MM.1S (cell line): ENCODE measurements around the gene RBM46.

Source experiments
- CTCF ChIP-seq: fragments of 300-600 bp; sonication (generic); IDR thresholded peaks from 2 replicates; pipeline ENCODE4 v1.5.1; 2016; ENCODE audit warnings: antibody characterized with exemption, low read length, mixed read lengths
- EZH2 ChIP-seq: fragments of 300-600 bp; sonication (generic); optimal IDR thresholded peaks from 2 replicates; pipeline ENCODE3; 2017; ENCODE audit warnings: low read depth, mild to moderate bottlenecking, antibody characterized with exemption, low read length, mixed read lengths
- EZH2phosphoT487 ChIP-seq: fragments of 300-600 bp; sonication (generic); IDR thresholded peaks from 2 replicates; pipeline ENCODE4 v1.6.1; 2018; ENCODE audit warnings: antibody characterized with exemption, low read length

DNA sequence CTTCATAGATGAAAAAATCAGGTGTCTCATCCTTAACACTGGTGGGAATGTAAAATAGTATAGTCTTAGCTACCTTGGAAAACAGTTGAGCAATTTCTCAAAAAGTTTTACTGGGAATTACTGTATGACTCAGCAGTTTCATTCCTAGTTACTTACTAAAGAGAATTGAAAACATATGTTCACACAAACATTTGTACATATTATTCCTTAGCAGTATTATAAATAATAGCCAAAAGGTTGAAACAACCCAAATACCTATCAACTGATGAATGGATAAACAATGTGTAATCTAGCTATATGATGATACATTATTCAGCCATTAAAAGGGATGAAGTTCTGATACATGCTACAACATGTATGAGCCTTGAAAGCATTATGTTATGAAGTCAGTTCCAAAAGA is 41.7 kb downstream of the RBM46 start:
- TF ChIP-seq CTCF: no peak
- no peak for TF ChIP-seq EZH2
- TF ChIP-seq EZH2phosphoT487: no peak
